ENCODE data around the gene GPHN.

DNA sequence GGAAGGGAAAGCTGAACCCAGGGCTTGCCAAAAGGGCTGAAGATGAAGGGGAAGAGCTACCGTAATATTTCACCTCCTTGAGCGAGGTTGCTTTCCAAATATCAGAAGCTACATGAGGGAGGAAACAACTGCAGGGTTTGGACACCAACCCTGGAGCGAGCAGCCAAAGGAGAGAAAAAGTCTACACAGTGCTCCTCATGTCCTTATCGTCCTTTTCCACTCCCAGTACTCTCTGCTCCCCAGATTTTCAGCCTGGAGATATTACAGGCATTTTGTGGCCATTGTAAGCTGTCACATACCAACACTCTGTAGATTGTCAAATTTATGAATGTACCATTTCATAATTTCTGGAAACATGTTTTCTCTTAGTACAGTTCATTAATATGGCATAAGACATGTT is 115.9 kb downstream of the GPHN start:
- TF ChIP-seq CTCF (conservative IDR thresholded peaks at IDR 0.05 in 1 of 2, IDR thresholded peaks at IDR 0.05 in 1 of 2; ENCODE audit: extremely low read depth in 1 of 2, insufficient read depth in 1 of 2, low read depth in 1 of 2, low read length in 2 of 2) = no peak
- no peak for TF ChIP-seq EZH2 (IDR thresholded peaks at IDR 0.05; ENCODE audit: borderline replicate concordance, low read length)

Measured in mammary epithelial cell (primary cell).